ENCODE results near the gene SLC37A2. TPM values are rescaled to one million over a fixed set of nuclear protein-coding genes. Genes with fewer than 3 reads are reported as not detected.
"Not testable (repeated sequence)": the region's sequence is repeated elsewhere in the genome, so short reads cannot be mapped to it uniquely, and the experiment has no call there.

SLC37A2 gene
- total RNA-seq, 1 donor from 2014 or later = 0.90 TPM

DNA sequence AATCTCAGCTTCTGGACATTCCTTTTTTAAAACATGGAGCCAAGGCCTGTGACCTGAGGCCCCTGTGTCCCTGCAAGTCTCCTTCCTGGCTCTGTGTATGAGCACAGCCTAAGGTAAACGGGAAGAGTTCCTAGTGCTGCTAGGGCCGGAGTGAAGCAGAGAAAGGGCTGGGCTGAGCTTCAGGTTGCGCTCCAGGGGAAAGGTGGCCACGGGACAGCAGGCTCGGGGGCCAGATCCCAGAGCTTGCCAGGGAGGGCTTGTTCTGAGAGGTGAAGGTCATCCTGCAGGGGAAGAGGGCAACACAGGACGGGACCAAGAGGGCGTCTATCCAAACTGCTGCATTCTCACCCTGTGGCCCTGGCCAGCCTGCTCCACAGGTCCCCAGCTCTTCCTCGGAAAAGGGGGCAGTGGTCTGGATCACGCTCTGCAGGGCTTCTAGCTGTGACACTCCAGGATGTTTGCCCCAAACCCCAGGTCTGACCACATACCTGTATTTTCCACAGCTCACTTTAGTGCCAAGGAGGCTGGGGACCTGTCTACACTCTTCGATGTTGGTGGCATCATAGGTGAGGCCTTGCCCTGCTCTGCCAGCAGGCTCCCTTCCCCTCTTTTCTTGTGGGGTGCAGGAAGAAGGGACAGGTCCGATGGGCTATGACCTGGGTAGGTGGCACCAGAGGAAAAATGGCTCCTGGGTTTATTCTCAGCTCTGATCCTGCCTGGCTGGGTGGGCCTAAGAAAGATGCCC is 20.4 kb downstream of the SLC37A2 start:
- no peak for DNase-seq (ENCODE audit: low read depth in 2 of 2)

DNA sequence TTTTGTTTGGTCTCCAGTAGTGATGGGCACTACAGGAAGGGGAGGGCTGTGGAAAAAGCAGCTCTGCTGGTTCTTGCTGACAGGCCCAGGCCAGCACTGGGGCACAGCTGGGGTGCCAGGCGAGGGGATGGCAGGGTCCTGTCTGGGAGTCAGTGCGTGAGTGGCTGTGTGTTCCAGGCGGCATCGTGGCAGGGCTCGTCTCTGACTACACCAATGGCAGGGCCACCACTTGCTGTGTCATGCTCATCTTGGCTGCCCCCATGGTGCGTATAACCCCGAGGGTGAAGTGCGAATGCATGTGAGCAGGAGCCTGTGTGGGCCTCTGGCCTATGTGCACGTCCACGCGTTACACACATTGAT is 20.9 kb downstream of the SLC37A2 start:
- no peak for DNase-seq (ENCODE audit: low read depth in 2 of 2)

DNA sequence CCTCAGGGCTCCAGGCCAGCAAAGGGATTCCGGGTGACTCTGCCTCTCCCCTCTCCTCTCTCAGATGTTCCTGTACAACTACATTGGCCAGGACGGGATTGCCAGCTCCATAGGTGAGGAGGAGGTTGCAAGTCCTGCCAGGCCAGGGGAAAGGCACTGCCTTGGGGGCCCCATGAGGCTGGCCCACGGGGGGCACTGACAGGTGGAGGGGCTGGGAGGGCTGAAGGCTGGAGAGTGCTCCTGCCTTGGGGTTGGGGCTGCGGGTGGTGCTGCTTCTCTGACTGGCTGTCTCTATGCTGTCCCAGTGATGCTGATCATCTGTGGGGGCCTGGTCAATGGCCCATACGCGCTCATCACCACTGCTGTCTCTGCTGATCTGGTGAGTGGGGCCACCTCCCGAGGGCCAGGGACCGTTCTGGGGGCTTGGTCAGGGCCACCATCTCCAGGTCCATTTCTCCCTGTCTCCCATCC is 21.7 kb downstream of the SLC37A2 start:
- DNase-seq (ENCODE audit: low read depth in 2 of 2) = no peak

GRCh38 chr11:125085301-125086081 is 22.4 kb downstream of the SLC37A2 start:
- no peak for DNase-seq (ENCODE audit: low read depth in 2 of 2)

DNA sequence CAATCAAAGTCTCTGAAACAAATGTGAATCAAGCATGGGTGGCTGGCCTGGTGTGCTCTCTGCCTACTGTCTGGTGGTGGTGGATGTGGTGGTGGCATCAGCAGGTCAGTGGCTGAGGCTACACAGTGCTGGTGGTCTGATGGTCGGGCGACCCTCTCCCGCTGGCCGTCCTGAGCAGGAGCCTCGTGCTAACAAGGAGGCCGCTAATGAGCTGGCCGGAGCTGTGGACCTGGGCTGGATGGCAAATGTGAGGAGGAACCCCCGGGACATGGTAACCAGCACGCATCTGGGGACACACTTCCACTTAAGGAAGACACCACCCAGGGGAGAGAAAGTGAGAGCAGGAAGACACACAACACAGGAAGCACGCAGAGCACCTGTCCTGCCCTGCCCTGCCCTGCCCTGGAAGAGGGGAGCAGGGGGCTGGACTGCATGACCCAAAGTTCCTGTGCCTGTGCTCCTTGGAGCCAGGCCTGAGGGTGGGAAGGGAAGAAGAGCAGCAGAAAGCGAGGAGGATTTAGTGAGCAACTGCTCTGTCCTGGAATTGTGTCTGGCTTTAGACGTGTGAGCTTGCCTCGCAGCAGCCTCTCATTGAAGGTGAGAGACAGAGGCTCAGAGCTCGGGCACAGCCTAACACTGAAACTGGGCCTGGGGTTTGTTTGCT is 23.7 kb downstream of the SLC37A2 start:
- DNase-seq (ENCODE audit: low read depth in 2 of 2) = no peak

DNA sequence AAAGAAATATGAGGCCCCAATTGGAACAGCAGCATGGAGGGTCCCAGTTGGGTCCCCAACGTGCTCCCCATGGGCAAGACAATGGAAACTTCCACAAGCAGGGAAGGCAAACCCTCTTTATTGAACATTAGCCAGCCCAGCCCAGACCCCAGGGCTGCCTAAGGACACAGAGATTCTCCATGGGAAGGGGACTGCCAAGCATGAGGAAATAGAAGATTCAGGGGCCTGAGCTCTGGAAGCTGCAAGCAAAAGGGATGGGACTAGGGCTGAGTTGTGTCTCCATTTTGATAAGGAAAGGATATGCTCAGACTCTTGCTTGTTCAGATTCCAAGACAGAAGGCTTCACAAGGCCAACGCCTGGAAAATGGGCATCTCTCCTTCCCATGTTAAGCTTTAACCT is 25.0 kb downstream of the SLC37A2 start:
- DNase-seq (ENCODE audit: low read depth in 2 of 2) = no peak

DNA sequence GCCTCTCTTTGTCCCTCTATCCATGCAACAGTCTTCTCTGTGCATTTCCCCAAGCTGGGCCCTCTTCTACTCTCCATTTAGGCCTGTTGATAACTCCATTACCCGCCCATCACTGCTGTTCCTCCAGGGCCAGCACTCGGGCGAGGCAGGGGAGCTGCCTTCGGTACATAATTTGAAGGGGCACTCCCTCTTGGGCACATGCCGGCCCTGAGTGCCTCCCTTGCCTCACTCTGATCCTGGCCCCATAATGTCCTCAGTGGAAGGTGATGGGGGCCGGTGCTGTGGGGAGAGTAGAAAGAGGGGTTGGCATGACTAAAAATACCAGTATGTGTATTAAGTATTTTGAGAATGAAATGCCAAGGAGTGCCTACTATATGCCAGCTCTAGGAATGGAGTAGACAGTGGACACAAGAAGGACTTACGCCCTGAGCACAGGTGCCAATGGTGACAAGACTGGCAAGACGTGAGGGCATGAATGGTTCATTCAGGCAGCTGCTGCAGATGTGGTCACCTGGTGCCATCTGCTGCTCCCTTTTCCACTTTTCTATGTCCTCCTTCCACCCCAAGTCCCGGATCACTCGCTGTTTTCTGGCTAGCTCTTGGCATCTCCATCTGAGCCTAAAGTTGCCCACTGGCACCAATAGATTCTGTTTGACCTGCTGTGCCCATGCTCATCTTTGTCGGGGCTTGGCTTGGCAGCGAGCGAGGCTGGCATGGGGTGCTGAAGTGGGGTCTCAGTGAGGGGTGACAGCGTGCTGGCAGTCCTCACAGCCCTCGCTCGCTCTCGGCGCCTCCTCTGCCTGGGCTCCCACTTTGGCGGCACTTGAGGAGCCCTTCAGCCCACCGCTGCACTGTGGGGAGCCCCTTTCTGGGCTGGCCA is 25.7 kb downstream of the SLC37A2 start:
- no peak for DNase-seq (ENCODE audit: low read depth in 2 of 2)

DNA sequence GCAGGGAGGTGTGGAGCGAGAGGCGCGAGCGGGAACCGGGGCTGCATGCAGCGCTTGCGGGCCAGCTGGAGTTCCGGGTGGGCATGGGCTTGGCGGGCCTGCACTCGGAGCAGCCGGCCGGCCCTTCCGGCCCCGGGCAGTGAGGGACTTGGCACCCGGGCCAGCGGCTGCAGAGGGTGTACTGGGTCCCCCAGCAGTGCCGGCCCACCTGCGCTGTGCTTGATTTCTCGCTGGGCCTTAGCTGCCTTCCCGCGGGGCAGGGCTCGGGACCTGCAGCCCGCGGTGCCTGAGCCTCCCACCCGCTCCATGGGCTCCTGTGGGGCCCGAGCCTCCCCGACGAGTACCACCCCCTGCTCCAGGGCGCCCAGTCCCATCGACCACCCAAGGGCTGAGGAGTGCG is 26.4 kb downstream of the SLC37A2 start:
- not testable (repeated sequence) for DNase-seq (ENCODE audit: low read depth in 2 of 2)

DNA sequence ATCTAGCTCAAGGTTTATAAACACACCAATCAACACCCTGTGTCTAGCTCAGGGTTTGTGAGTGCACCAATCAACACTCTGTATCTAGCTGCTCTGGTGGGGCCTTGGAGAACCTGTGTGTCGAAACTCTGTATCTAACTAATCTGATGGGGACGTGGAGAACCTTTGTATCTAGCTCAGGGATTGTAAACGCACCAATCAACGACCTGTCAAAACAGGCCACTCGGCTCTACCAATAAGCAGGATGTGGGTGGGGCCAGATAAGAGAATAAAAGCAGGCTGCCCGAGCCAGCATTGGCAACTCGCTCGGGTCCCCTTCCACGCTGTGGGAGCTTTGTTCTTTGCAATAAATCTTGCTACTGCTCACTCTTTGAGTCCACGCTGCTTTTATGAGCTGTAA is 27.0 kb downstream of the SLC37A2 start:
- DNase-seq (ENCODE audit: low read depth in 2 of 2) = not testable (repeated sequence)

GRCh38 chr11:125090816-125091215 is 27.7 kb downstream of the SLC37A2 start:
- DNase-seq (ENCODE audit: low read depth in 2 of 2) = no peak

DNA sequence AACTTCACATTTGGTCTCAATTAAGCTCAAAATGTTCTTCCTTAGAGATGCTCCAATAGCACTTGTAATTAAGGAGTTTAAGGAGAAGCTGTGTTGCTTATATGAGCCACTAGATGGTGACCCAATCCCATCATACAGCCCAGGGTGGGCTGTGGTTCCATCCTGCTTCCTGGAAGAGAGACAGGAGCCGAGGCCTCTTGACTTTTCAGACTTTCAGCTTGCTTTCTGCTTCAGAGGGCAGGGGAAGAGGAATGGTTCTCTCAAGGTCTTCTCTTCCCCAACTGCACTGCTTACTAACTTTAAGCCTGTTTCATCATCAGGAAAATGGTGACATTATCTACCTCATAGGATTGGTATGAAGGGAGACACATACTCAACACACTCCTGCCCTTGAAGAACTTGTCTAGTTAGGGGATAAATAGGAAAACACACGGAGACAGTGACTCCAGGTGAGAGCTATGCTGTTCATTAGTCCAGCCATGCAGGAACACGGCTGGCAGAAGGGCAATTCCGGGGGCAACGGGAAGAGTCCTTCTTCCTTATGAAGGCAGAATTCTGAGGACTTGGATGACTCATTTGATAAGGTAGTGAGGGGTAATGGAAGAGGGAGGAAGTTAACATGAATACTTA is 28.3 kb downstream of the SLC37A2 start:
- peak; percentile 43 to 75 for DNase-seq (ENCODE audit: low read depth in 2 of 2)

DNA sequence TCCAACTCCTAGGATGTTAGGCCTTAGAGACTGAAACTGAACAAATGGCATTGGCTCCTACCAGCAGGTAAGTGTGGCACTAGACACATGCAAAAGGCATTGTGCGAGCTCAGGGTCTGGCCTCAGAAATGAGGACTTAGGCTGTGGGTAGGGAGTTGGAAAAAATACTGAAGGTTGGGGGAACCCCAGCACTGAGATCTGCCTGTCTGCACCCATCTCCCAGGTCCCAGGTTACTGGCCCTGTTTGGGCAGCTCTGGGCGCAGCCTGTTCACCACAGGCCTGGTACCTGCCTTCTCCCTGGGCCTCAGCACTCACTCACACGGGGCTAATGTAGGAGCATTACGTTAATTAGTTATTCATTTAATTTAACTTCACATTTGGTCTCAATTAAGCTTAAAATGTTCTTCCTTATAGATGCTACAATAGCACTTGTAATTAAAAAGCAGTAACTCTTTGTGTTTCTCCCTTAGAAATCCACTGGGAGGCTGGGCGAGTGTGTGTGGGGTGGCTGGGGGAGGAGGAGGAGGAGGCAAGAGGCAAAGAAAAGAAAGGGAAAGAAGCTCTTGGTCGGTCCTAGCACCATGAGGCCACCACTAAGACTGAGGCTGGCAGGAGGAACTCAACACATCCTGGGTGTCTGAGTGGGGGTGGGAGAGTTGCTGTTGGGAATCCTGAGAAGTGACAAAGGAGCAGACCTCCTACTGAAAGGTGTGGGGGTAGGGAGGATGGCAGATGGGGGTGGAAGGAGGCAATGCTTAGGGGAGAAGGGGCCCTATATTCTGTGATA is 29.0 kb downstream of the SLC37A2 start:
- no peak for DNase-seq (ENCODE audit: low read depth in 2 of 2)

DNA sequence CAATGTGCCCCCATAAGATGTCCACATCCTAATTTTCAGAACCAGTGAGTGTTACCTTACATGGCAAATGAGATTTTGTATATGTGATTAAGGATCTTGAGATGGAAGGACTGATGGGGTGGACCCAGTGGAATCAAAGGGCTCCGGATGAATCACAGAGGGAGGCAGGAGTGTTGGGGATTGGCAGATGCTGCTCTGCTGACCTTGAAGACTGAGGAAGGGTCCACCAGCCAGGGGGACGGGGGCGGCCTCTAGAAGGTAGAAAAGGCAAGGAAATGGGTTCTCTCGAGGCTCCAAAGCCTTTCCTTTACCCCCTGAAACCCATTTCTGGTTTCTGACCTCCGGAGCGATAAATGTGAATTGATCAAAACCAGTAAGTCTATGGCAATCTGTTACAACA is 29.6 kb downstream of the SLC37A2 start:
- DNase-seq (ENCODE audit: low read depth in 2 of 2) = no peak

DNA sequence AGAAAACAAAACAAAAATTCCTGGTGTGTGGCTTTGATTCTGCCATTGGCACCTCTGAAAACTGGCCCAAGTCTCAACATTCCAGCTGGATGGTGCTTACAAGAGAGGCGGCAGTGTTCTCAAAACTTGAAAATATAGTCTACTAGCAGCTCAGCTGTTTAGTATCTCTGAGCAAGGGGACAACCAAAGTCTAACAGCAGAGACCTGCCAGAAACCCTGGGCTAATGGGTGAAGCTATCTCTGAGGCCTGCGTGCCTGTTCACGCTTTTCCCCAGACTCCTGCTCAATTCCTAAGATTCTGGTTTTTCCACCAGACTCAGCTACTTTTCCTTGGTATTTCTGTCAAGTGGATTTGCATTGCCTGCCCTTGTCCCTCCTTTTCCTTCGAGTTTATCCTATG is 30.4 kb downstream of the SLC37A2 start:
- DNase-seq (ENCODE audit: low read depth in 2 of 2) = no peak

- DNase-seq (ENCODE audit: low read depth in 2 of 2) = no peak
These were observed 31.6 kb downstream of the SLC37A2 start for GRCh38 chr11:125094731-125095130.

- DNase-seq (ENCODE audit: low read depth in 2 of 2) = no peak
These were observed 37.0 kb downstream of the SLC37A2 start for GRCh38 chr11:125100136-125100535.

- no peak for DNase-seq (ENCODE audit: low read depth in 2 of 2)
These were observed 38.5 kb downstream of the SLC37A2 start for GRCh38 chr11:125101596-125101995.

GRCh38 chr11:125102025-125102424 is 38.9 kb downstream of the SLC37A2 start:
- no peak for DNase-seq (ENCODE audit: low read depth in 2 of 2)

GRCh38 chr11:125102510-125102909 is 39.4 kb downstream of the SLC37A2 start:
- no peak for DNase-seq (ENCODE audit: low read depth in 2 of 2)

DNA sequence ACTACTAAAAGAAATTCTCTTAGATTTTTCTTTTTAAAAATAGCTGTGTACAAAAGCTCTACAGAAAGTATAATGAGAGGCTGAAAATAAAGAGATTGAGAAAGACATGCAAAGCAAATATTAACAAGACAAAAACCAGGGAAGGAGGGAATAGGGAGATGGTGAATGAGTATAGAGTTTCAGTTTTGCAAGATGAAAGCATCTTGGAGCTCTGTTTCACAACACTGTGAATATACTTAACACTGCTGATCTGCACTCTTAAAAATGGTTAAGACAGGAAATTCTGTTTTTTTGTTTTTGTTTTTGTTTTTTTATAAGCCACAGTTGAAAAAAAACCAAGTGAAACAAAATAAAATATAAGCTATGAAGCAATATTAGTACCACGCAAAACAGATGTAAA is 42.8 kb downstream of the SLC37A2 start:
- no peak for DNase-seq (ENCODE audit: low read depth in 2 of 2)

Data from dermis microvascular lymphatic vessel endothelial cell (primary cell).